Esophagus muscularis mucosa (tissue), 4 donors: ENCODE measurements around the gene BDH1. TPM values are rescaled to one million over a fixed set of nuclear protein-coding genes. Genes with fewer than 3 reads are reported as not detected.
A peak's percentile ranks its signal among the peaks of the same experiment; 100 is the strongest.
"Not testable (repeated sequence)": the region's sequence is repeated elsewhere in the genome, so short reads cannot be mapped to it uniquely, and the experiment has no call there.

Experiments used
- DNase-seq: peaks from one replicate; pipeline ENCODE4 v3.0.0-alpha.2; 2017; ENCODE audit errors: extremely low spot score
- H3K27ac ChIP-seq, 4 donors: fragments of 200-600 bp; sonication (generic); replicated peaks in 1 of 4; 1 replicate in 3 of 4; 2 replicates in 1 of 4; pipeline ENCODE4 v1.5.1; 2016 to 2019; ENCODE audit warnings: mild to moderate bottlenecking in 1 of 4
- H3K27me3 ChIP-seq, 4 donors: fragments of 200-600 bp; sonication (generic); one replicate each; pipeline versions ENCODE4 v1.5.1 to v1.6.0; 2016 to 2019
- H3K36me3 ChIP-seq, 4 donors: fragments of 200-600 bp; sonication (generic); one replicate each; pipeline ENCODE4 v1.5.1; 2016 to 2019
- H3K4me1 ChIP-seq, 4 donors: fragments of 200-600 bp; sonication (generic); one replicate each; pipeline ENCODE4 v1.5.1; 2016 to 2019
- H3K4me3 ChIP-seq, 4 donors: fragments of 200-600 bp; sonication (generic); 1 replicate in 2 of 4; 2 replicates in 2 of 4; pipeline ENCODE4 v1.5.1; 2016 to 2019; ENCODE audit warnings: mild to moderate bottlenecking in 4 of 4, moderate library complexity in 1 of 4
- H3K9me3 ChIP-seq, 4 donors: fragments of 200-600 bp; sonication (generic); 1 replicate in 3 of 4; 2 replicates in 1 of 4; pipeline ENCODE4 v1.5.1; 2016 to 2019
- CTCF ChIP-seq, 3 experiments: fragments of 200-600 bp in 2 of 3; fragments of 450-650 bp in 1 of 3; sonication (generic) in 2 of 3; IDR thresholded peaks; one replicate each; pipeline ENCODE4 v1.5.1; 2017 to 2019; ENCODE audit warnings: antibody characterized with exemption in 3 of 3, mild to moderate bottlenecking in 2 of 3, moderate library complexity in 1 of 3
- EP300 ChIP-seq: sonication (generic); formaldehyde crosslinking; IDR thresholded peaks from one replicate; pipeline ENCODE4 v1.6.1; 2017; ENCODE audit warnings: antibody characterized with exemption
- POLR2A ChIP-seq: fragments of 450-650 bp; IDR thresholded peaks from one replicate; pipeline ENCODE4 v1.6.1; 2017; ENCODE audit warnings: antibody characterized with exemption, moderate library complexity, mild to moderate bottlenecking, low read depth
- POLR2AphosphoS5 ChIP-seq, 2 donors: sonication (generic); formaldehyde crosslinking; IDR thresholded peaks; one replicate each; pipeline ENCODE4 v1.6.1; 2017; ENCODE audit warnings: antibody characterized with exemption in 2 of 2
- WGBS: methylation state at CpG from one replicate; pipeline ENCODE4 v1.1.5; 2018; 5-methylcytosine and 5-hydroxymethylcytosine counted together
- intact Hi-C: fragments of 100-400 bp; cut with DNase I; formaldehyde crosslinking; loops from one replicate; pipeline ENCODE4 v1.15.1; 2023
- total RNA-seq, 4 donors: library from RNA; depleted of rRNA; stranded (reverse); fragments of >200 nt; gene quantifications; one replicate each; pipeline versions ENCODE4 v1.1.0 to v1.2.1, GENCODE V29; 2016

Gene BDH1
- 10 to 100 TPM in 3 of 4 donors, 1 to 10 TPM in 1; 9.1 to 18.7 (median 14.6) TPM for total RNA-seq

- intact Hi-C loops, result no loop called here
- peak within 1 kb of the TSS; percentile 65 to 91 (median 81) for H3K4me3 ChIP-seq
- H3K36me3 ChIP-seq, result no peaks in the 10 kb centered on the region
- WGBS, result 0% methylated on average over 17 of the region's 96 CpGs
- H3K27me3 ChIP-seq, result peaks cover 0 to 25% (median 0%) of the 10 kb centered on the region in 4 donors
- H3K9me3 ChIP-seq, result no peaks in the 10 kb centered on the region
- H3K27ac ChIP-seq, result peak within 1 kb of the TSS; percentile 89 to 99 (median 94)
- H3K4me1 ChIP-seq, result peaks cover 19 to 28% (median 21%) of the 10 kb centered on the region in 4 donors
- TF ChIP-seq CTCF (IDR thresholded peaks at IDR 0.05) (no peak), POLR2A (no peak), EP300 (no peak), POLR2AphosphoS5 (IDR thresholded peaks at IDR 0.05) (no peak)
- no peak for DNase-seq
Observed at GRCh38 chr3:197555281-197556261, at the start of gene BDH1. BDH1 (minus strand) TSS chr3:197555968; CDS start chr3:197546443, 9,525 bp downstream.

DNA sequence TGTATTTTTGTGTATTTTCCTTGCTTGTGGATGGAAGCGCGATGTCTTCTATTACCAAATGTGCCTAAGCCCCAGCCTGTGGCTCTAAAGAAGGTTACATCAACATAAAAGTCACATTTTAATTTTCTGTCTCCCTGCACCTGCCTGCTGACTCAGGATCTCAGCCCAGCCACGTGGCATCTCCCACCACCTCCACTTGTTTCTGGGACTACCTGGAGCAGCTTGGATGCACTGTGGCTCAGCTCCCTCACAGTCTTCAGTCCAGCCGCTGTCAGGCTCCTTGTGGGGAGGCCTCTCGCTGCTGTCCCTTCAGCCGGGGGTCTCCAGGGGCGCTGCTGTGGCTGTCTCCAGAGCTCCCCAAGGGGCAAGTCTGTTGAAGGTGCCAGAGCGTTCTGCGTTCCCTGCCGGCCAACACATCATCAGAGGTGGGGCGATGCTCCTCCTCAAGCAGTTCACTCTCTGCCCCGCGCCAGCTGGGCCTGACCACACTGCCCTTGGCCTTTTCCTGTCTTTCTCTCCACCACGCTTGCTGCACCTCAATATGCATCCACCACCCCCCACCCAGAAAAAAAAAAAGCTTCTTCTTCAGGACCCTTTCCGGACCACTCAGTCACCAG is 47.7 kb upstream of the BDH1 start:
- Histone ChIP-seq H3K27ac (no peak overlapping the region), H3K4me1 (peaks cover 4 to 17% (median 11%) of the 10 kb centered on the region in 4 donors), H3K4me3 (no peak overlapping the region), H3K27me3 (no peaks in the 10 kb centered on the region), H3K9me3 (no peaks in the 10 kb centered on the region), H3K36me3 (peaks cover 10 to 53% (median 51%) of the 10 kb centered on the region in 4 donors)
- TF ChIP-seq EP300 (no peak), POLR2AphosphoS5 (IDR thresholded peaks at IDR 0.05) (no peak), POLR2A (no peak), CTCF (IDR thresholded peaks at IDR 0.05) (no peak)
- WGBS, result 93% methylated on average over 10 of the region's 15 CpGs
- DNase-seq, result no peak
- intact Hi-C loops, result no loop called here

DNA sequence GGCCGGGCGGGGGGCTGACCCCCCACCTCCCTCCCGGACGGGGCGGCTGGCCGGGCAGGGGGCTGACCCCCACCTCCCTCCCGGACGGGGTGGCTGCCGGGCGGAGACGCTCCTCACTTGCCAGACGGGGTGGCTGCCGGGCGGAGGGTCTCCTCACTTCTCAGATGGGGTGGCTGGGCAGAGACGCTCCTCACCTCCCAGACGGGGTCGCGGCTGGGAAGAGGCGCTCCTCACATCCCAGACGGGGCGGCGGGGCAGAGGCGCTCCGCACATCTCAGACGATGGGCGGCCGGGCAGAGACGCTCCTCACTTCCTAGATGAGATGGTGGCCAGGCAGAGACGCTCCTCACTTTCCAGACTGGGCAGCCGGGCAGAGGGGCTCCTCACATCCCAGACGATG is 46.6 kb upstream of the BDH1 start:
- DNase-seq, H3K27me3 ChIP-seq, H3K4me3 ChIP-seq, intact Hi-C loops, H3K9me3 ChIP-seq, H3K27ac ChIP-seq: not testable (repeated sequence)
- H3K4me1 ChIP-seq, result peaks cover 4 to 18% (median 12%) of the 10 kb centered on the region in 4 donors
- 92% methylated on average over 2 of the region's 31 CpGs for WGBS
- peaks cover 2 to 42% (median 40%) of the 10 kb centered on the region in 4 donors for H3K36me3 ChIP-seq

DNA sequence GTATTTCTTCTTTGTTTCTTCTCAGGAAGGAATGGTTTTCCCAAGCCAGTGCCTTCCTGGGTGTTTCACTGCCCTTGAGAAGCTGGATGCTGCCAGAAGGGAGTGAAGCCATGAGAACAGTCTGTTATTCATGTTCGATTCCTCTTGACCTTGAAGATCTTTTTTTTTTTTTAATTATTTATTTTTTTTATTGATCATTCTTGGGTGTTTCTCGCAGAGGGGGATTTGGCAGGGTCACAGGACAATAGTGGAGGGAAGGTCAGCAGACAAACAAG is 45.7 kb upstream of the BDH1 start:
- DNase-seq, intact Hi-C loops, H3K27me3 ChIP-seq, H3K4me3 ChIP-seq, H3K9me3 ChIP-seq: not testable (repeated sequence)
- Histone ChIP-seq H3K27ac (peak overlapping the region in 1 of 4 donors; percentile 15), H3K36me3 (peaks cover 0 to 34% (median 32%) of the 10 kb centered on the region in 4 donors), H3K4me1 (peaks cover 4 to 18% (median 12%) of the 10 kb centered on the region in 4 donors)
- WGBS, result 81% methylated on average over 2 of the region's 2 CpGs

GRCh38 chr3:197600796-197601565 is 45.2 kb upstream of the BDH1 start:
- peaks cover 4 to 18% (median 12%) of the 10 kb centered on the region in 4 donors for H3K4me1 ChIP-seq
- H3K27ac ChIP-seq, result peak overlapping the region in 1 of 4 donors; percentile 15
- peaks cover 0 to 29% (median 27%) of the 10 kb centered on the region in 4 donors for H3K36me3 ChIP-seq
- no peak for TF ChIP-seq CTCF (IDR thresholded peaks at IDR 0.05)
- no peak for TF ChIP-seq EP300
- TF ChIP-seq POLR2AphosphoS5 (IDR thresholded peaks at IDR 0.05), result no peak
- no peak for TF ChIP-seq POLR2A
- no peaks in the 10 kb centered on the region for H3K9me3 ChIP-seq
- H3K4me3 ChIP-seq, result no peak overlapping the region
- intact Hi-C loops, result no loop called here
- no peak for DNase-seq
- H3K27me3 ChIP-seq, result no peaks in the 10 kb centered on the region
- 93% methylated on average over 22 of the region's 22 CpGs for WGBS
